GM21786 (cell line): ENCODE results near the gene TP53BP1.

Experiments
- ATAC-seq: cut with Tn5 transposase; IDR thresholded peaks from one replicate; pipeline ENCODE4 v1.9.1; 2021; ENCODE audit not compliant: unreplicated experiment

The TP53BP1 gene

DNA sequence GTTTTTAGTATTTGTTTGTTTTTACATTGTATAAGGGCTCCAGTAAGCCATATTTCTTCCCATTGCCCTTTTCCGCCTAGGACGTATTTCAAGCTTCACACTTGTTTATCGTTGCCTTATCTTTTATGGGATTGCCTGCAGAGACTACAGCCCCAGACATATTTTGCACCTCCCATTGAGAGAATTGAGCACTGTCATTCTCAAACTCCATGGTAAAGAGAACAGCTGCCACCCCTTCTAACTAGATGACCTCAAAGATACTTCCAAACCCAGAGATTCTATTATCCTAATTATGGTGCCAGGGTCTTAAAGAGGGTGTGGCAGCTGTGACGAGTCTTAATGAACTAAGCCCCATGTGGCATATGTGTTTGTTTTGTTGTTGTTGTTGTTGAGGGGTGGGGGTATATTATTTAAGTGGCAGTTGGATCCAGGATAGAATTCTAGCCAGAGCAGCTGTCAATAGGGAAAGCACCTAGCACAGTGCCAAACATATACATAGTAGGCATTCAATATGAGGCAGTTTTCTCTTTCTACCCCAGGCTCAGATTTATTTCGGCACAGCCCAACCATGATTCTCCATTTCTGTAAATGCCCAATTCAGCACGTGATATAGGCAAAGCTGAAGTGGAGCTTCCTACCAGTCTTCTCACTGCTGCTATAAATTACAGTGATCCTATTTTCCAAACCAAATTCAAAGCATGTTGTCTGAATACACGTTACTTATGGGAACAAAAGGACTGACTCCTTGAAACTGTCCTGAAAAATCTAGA is 932 bp upstream of the TP53BP1 start:
- ATAC-seq = no peak

GRCh38 chr15:43492266-43492665 is 690 bp downstream of the TP53BP1 start:
- ATAC-seq = no peak

- no peak for ATAC-seq
Measured at GRCh38 chr15:43489191-43489590, 3.8 kb downstream of the TP53BP1 start.

DNA sequence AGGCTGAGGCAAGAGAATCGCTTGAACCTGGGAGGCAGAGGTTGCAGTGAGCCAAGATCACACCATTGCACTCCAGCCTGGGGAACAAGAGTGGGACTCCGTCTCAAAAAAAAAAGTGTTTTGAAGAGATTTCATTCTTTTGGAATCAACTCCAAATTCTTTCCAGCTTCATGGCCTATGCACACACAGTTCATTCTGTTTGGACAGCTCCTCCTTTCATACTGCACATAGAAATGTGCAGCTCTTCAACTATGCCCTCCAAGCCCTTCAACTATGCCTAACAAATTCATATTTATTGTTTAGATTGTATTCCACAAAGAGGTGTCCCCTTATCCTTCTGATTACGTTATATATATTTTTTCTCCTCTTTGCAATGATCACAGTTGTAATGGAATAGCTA is 4.2 kb downstream of the TP53BP1 start:
- no peak for ATAC-seq

GRCh38 chr15:43487271-43487895 is 5.6 kb downstream of the TP53BP1 start:
- ATAC-seq = no peak

DNA sequence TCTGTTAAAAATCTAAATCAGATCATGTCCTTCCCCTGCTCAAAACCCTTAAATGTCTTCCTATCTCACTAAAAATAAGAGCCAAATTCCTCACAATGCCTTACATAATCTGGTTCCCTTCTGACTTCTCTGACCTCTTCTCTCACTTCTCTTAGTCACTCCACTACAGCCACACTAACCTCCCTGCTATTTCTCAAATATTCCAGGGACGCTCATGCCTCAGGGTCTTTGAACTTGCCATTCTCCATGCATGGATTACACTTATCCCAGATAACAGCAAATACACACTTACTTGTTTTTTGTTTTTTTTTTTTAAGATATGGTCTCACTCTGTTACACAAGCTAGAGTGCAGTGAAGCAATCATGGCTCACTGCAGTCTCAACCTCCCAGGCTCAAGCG is 8.5 kb downstream of the TP53BP1 start:
- ATAC-seq = no peak

- ATAC-seq = no peak
Measured at GRCh38 chr15:43483297-43484128, 9.4 kb downstream of the TP53BP1 start.

- ATAC-seq = no peak
Measured at GRCh38 chr15:43473885-43474284, 19.1 kb downstream of the TP53BP1 start.

- ATAC-seq = no peak
Measured at GRCh38 chr15:43471975-43472374, 21.0 kb downstream of the TP53BP1 start.

DNA sequence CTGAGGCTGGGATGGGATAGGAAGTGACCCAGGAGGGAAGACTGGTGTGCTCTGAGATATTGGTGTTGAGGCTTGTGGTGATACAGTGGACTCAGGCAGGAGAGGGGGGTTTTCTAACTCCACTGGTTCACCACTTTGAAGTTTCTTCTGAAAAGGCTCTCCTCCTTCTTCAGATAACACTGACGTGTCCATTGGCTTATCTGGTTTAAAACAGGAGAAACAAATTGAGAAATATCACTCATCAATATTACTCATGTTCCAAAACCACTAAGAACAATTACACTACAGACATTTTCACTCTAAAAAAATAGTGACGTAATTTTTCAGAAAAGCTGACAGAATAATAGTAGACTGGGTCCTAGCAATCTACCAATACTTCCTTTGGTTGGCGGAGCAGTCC is 23.1 kb downstream of the TP53BP1 start:
- no peak for ATAC-seq

DNA sequence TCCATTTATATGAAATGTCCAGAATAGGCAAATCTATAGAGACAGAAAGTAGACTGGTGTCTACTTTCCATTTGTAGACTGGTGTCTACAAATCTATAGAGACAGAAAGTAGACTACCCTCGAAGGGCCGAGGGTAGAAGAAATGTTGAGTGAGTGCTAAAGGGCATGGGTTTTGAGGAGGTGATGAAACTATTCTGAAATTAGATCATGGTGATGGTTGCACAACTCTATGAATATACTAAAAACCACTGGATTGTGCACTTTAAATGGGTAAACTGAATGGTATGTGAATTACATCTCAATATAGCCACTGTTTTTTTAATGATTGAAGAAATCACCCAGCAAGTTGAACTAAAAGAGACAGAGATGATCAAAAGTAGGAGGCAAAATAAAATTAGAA is 27.9 kb downstream of the TP53BP1 start:
- ATAC-seq = no peak

- no peak for ATAC-seq
Measured at GRCh38 chr15:43463998-43464397, 29.0 kb downstream of the TP53BP1 start.

- ATAC-seq = no peak
Measured at GRCh38 chr15:43463507-43463906, 29.4 kb downstream of the TP53BP1 start.

GRCh38 chr15:43449981-43450380 is 43.0 kb downstream of the TP53BP1 start:
- ATAC-seq = no peak

DNA sequence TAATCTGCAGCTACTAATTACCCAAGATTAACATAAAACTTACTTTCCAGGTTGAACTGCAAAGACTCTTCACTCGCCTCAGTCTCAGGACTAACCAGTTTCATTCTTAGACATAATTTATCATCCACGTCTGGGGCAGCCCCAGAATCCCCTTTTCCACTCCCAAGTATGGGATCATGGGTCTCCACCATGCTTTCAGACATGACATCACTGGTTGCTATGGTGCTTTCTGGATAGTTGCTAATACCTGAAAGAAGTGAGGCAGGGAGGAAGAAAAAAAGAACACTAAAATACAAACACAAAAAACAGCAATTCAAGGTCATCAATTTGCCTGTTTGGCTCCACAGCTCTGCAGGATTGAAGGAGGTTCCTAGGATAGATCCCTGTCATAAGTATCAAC is 46.6 kb downstream of the TP53BP1 start:
- no peak for ATAC-seq

- no peak for ATAC-seq
Measured at GRCh38 chr15:43441316-43441715, 51.6 kb downstream of the TP53BP1 start.

DNA sequence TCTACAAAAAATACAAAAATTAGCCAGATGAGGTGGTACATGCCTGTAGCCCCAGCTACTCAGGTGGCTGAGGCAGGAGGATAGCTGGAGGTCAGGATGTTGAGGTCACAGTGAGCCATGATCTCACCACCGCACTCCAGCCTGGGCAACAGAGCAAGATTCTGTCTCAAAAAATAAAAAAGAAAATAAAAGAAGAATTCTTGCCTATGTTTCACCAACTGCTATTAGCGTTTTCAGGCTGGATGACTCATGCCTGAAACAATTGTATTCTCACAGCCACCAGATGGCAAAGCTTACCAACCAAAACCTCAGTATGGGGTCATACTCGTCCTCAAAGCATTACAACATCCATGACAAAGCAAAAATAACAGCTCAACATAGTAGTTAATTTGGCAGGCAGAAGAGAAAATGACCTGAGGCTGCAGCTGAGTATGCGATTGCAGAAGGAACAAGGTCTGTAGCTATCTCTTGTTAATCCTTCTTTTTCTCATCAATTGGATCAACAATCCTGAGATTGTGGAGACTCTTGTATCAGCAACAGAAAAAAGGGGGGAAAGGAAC is 52.2 kb downstream of the TP53BP1 start:
- ATAC-seq = no peak

DNA sequence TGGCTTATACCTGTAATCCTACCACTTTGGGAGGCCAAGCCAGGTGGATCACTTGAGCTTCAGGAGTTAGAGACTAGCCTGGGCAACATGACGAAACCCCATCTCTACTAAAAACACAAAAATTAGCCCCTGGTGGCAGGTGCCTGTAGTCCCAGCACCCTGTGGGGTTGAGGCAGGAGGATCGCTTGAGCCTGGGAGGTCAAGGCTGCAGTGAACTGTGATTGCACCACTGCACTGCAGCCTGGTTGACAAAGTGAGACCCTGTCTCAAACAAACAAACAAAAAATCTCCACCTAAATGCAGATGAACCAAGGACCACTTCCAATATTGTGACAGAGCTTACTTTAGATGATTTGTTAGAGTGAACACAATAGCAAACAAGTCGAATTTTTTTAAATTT is 53.7 kb downstream of the TP53BP1 start:
- ATAC-seq = no peak

- ATAC-seq = no peak
Measured at GRCh38 chr15:43436395-43436794, 56.6 kb downstream of the TP53BP1 start.

DNA sequence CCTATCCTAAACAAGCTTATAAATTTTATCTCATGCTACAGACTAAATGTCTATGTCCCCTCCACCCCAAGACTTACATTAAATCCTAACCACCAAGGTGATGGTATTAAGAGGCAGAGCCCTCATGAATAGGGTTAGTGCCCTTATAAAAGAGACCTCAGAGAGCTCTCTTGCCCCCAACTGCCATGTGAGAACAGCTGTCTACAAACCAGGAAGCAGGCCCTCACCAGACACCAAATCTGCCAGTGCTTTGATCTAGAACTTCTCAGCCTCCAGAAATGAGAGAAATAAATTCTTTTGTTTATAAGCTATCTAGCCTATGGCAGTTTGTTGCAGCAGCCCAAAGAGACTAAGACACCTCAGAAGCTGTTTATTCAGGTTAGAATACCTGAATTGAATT is 58.5 kb downstream of the TP53BP1 start:
- no peak for ATAC-seq

DNA sequence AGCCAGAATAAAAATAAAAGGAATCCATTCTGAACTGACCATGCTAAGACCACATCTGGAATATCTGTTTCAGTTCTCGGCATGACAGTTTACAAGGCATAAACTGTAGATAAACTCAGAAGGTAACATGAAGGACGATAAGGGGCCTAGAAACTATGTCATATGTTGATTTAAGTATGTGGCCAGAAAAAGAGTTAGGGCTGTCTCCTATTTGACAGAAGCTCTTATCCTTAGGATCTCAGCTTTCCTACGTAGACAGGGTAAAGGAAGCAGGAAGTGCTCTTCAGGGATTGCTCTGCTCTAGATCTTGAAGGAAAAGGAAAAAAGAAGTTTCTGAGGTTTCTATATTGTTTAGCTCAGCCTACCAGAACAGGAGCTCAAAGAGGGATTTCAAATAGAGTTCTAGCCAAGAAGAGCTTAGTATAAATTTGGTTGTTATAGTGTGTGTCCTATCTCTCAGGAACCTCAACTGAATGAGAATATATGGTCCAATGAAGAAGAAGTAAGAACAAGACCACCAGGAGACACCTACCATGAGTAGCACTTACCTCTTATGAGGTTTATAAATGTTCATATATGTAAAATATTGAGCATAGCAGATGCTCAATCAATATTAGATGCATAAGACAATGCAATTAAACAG is 59.2 kb downstream of the TP53BP1 start:
- no peak for ATAC-seq
